NOMO-1 treated with DMSO at 0.1 percent for 48 hours (cell line): Measurements from ENCODE around the gene SNAPC5.
"Not testable (repeated sequence)": the region's sequence is repeated elsewhere in the genome, so short reads cannot be mapped to it uniquely, and the experiment has no call there.

Experiments
- DNase-seq: peaks from one replicate; lab custom pipeline; 2025; ENCODE audit not compliant: unreplicated experiment; lab: John Stamatoyannopoulos, UW

Gene SNAPC5

GRCh38 chr15:66491846-66492245, 5.7 kb downstream of the SNAPC5 start:
- no peak for DNase-seq

- no peak for DNase-seq
Observed at GRCh38 chr15:66489179-66489791, 8.3 kb downstream of the SNAPC5 start.

GRCh38 chr15:66488525-66488924, 9.0 kb downstream of the SNAPC5 start:
- DNase-seq = no peak

- DNase-seq = no peak
Observed at GRCh38 chr15:66486887-66487286, 10.7 kb downstream of the SNAPC5 start.

- DNase-seq = no peak
Observed at GRCh38 chr15:66484539-66485112, 12.9 kb downstream of the SNAPC5 start.

GRCh38 chr15:66483131-66483566, 14.4 kb downstream of the SNAPC5 start:
- DNase-seq = peak; percentile 93

- no peak for DNase-seq
Observed at GRCh38 chr15:66482539-66482938, 15.0 kb downstream of the SNAPC5 start.

- DNase-seq = no peak
Observed at GRCh38 chr15:66481107-66481856, 16.3 kb downstream of the SNAPC5 start.

- DNase-seq = no peak
Observed at GRCh38 chr15:66480267-66480666, 17.3 kb downstream of the SNAPC5 start.

GRCh38 chr15:66477011-66477410, 20.6 kb downstream of the SNAPC5 start:
- no peak for DNase-seq

GRCh38 chr15:66476535-66476934, 21.0 kb downstream of the SNAPC5 start:
- DNase-seq = no peak

GRCh38 chr15:66474963-66475362, 22.6 kb downstream of the SNAPC5 start:
- no peak for DNase-seq

GRCh38 chr15:66474135-66474534, 23.4 kb downstream of the SNAPC5 start:
- no peak for DNase-seq

GRCh38 chr15:66472176-66472999, 25.2 kb downstream of the SNAPC5 start:
- no peak for DNase-seq

GRCh38 chr15:66470825-66471224, 26.7 kb downstream of the SNAPC5 start:
- DNase-seq = not testable (repeated sequence)

- DNase-seq = not testable (repeated sequence)
Observed at GRCh38 chr15:66467162-66468040, 30.2 kb downstream of the SNAPC5 start.

GRCh38 chr15:66465294-66465693, 32.3 kb downstream of the SNAPC5 start:
- DNase-seq = peak; percentile 20

GRCh38 chr15:66462627-66463026, 34.9 kb downstream of the SNAPC5 start:
- no peak for DNase-seq

- no peak for DNase-seq
Observed at GRCh38 chr15:66461917-66462316, 35.6 kb downstream of the SNAPC5 start.

GRCh38 chr15:66461294-66461693, 36.3 kb downstream of the SNAPC5 start:
- not testable (repeated sequence) for DNase-seq
